HG03060 (cell line): ENCODE results near the gene MUTYH.
"Not testable (repeated sequence)": the region's sequence is repeated elsewhere in the genome, so short reads cannot be mapped to it uniquely, and the experiment has no call there.

Experiments used
- ATAC-seq: cut with Tn5 transposase; IDR thresholded peaks from one replicate; pipeline ENCODE4 v1.9.1; 2021; ENCODE audit warnings: low read depth, moderate number of reproducible peaks; ENCODE audit not compliant: unreplicated experiment

The MUTYH gene

DNA sequence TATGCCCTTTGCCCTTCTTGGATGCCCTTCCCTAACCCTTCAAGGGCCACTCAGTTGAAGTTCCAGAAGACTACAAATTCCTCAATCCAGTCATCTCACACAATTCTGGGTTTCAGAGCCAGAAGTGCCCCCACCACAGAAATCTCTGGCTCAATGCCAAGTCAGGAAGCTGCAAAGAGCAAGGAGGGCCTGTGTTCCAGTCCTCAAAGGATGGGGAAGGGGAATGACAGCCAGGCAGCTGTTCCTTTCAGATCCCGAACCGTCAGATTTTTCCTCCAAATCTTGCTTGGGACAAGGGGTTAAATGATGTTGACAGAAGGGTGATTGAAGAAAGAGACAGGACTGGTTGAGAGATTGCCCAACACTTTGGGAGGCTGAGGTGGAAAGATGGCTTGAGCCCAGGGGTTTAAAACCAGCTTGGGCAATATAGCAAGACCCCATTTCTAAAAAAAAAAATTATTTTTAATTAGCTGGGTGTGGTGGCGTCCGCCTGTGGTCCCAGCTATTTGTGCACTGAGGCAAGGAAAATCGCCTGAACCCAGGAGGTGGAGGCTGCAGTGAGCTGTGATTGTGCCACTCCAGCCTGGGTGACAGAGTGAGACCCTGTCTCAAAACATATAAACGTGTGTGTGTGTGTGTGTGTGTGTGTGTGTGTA, 14.3 kb downstream of the MUTYH start:
- ATAC-seq: no peak

DNA sequence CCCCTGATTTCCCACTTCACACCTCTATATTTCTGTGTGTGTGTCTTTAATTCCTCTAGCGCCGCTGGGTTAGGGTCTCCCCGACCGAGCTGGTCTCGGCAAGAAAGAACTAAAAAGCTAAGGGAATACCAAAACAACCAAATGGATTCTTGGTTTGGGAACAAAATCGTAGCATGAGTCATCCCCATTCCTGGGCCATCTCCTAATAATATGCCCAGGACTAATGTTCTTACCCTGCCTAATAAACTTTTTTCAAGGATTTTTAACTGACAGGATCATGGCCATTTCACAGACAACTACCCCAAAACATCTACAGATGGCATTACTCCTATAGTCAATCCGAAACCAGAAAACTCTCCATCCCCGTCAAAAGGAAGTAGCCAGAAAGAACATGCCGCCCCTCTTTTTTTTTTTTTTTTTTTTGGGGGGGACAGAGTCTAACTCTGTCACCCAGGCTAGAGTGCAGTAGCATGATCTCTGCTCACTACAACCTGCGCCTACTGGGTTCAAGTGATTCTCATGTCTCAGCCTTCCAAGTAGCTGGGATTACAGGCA, 17.7 kb downstream of the MUTYH start:
- no peak for ATAC-seq

DNA sequence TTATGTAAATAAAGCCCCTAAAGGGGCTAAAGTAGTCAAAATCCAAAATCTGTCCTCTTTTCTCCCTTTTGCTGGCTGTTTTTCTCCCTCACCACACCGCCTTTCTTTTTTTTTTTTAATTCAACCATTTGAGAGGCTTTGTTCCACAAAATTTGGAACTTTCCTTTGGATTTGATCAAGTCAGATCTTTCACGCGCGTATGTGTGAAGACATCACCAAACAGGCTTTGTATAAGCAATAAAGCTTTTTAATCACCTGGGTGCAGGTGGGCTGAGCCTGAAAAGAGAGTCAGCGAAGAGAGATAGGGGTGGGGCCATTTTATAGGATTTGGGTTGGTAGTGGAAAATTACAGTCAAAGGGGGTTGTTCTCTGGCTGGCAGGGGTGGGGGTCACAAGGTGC, 18.8 kb downstream of the MUTYH start:
- ATAC-seq: no peak

DNA sequence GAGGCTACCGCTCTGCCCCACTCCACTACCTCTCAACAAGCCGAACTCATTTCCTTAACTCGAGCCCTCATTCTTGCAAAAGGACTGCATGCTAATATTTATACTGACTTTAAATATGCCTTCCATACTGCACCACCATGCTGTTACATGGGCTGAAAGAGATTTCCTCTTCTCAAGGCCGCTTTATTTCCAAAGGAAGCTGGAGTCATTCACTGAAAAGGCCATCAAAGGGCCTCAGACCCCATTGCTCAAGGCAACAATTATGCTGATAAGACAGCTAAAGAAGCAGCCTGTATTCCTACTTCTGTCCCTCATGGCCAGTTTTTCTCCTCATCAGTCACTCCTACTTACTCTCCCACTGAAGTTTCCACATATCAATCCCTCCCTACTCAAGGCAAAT, 20.5 kb downstream of the MUTYH start:
- no peak for ATAC-seq

DNA sequence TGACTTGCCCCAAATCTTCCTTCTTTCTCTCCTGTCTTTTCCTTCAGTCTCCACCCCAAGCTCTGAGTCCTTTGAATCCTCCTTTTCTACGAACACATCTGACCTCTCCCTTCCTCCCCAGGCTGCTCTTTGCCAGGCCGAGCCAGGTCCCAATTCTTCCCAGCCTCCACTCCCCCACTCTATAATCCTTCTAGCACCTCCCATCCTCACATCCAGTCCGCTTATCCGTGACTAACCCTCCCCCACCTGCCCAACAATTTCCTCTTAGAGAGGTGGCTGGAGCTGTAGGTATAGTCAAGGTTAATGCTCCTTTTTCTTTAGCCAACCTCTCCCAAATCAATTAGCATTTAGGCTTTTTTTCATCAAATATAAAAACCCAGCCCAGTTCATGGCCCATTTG, 23.1 kb downstream of the MUTYH start:
- ATAC-seq: no peak

DNA sequence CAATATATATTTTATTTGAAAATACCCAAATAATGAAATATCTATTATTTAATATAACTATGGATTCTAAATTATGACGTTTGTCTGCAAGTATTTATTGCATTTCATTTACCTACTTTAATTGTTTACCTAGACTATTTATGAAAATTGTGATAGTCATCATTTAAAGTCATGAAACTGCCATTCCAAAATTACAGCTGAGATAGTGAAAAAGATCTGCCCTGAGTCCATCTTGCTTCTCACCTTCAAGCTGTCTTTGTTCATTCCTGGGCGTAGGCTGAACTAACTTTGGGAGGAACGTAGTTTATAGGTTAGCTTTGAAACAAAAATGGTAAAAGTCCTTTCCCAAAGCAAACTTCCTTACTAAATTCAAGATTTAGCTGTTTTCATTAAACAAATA, 26.0 kb downstream of the MUTYH start:
- no peak for ATAC-seq

DNA sequence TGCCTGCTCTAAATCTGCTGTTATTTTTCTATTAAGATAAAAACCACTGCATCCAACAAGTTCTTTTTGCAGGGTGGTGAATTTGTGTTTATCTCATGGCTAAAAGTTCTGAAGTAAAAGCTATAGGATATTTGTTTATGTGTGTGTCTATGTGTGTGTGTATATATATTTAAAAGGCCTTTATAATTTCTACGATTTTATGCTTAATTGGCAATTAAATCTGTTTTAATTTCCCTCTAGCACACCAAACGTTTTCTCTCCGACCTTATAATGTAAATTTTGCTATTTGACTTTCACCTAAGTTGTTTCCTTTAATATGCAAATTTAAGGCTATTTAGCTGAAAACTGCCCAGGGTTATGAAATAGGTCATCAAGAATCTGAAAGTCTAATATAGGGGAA, 33.3 kb downstream of the MUTYH start:
- ATAC-seq: no peak

DNA sequence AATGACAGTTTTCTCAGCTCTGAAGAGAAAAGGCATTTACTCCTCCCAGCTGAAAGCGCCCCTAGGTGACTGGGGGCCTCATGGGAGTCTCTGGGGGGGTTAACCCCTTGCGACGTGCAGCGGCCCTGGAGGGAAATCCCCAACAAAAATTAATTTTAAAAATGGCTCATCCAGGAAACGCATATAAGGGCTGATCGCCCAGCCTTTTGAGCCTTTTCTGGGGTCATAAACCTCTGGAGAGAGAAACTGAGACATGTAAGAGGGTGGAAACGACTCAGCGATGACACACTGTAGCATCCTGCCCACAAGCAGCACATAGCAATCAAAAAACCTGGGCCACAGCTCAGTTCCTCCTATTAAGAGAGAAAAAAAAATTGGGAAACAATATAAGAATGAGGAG, 33.9 kb downstream of the MUTYH start:
- no peak for ATAC-seq

DNA sequence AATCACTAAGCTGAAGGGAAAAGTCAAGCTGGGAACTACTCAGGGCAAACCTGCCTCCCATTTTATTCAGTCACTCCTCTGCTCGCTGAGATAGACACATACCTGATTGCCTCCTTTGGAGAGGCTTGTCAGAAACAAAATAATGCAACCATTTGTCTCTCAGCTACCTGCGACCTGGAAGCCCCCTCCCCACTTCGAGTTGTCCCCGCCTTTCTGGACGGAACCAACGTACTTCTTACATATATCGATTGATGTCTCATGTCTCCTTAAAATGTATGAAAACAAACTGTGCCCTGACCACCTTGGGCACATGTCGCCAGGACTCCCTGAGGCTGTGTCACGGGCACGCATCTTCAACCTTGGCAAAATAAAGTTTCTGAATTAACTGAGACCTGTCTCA, 35.0 kb downstream of the MUTYH start:
- no peak for ATAC-seq

DNA sequence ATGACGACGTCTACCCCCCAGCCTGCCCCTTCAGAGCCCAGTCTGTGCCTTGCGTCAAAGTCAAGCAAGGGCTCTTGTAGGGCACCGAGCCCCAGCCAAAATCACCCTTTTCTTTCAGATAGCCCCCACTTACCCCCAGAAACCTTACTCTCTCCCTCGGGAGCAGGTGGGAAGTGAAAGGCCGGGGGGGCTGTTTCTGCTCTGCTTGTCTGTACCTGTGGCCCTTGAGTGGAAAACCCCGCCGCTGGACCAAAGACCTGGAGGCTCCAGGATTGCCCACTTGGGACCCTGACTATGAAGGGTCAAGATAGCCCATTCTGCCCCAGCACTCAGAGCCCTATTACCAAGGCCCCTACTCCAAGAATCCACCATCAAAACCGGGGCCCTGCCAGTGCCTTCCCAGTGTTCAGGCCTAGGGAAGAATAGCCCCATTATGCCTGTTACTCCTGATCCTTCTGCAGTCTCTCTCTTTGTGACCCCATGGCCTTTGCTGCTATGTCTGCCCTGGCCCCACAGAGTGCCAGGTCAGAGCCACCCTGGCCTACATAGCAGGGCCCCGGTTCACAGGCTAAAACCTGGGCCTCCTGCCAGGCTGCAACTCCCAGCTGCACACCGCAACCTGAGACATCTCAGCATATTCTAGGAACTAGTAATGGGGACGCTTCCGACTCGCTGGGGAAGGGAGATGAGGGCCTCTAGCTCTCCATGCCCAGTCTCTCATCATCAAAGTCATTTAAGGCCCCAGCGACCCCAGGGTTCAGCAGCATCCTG, 35.7 kb downstream of the MUTYH start:
- no peak for ATAC-seq

DNA sequence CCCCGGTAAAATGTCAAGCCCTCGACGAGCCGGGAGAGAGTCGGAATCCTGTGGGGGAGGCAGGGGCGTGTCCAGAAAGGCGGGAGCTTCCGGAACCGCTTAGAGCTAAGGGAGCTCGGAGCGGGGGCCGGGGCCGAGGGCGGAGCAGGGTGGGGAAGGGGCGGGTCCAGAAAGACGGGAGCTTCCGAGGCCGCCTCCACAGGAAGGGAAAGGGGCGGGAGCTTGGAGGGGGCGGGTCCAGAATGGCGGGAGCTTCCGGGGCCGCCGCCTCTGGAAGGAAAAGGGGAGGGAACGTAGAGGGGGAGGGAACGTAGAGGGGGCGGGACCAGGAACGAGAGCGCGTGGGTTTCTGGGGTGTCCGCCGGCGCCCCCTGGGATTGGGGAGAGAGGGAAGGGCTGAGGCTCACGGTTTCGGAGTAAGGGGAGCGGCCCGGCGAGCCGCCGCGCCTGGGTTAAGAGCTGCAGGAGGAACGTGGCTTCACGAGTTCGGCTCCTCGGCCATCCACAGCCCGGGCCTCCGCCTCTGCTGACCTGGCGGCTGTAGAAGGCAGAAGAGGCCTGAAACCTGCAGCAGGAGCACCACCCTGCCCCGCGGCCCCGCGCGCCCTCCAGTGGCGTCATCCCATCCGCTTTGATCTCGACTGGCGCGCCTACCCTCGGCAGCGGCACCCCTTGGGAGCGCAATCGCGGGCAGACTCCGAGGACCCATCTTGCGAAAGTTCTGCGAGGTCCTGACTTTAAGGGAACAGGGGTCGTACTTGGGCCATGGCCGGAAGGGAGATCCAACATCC, 36.5 kb downstream of the MUTYH start:
- ATAC-seq: no peak

DNA sequence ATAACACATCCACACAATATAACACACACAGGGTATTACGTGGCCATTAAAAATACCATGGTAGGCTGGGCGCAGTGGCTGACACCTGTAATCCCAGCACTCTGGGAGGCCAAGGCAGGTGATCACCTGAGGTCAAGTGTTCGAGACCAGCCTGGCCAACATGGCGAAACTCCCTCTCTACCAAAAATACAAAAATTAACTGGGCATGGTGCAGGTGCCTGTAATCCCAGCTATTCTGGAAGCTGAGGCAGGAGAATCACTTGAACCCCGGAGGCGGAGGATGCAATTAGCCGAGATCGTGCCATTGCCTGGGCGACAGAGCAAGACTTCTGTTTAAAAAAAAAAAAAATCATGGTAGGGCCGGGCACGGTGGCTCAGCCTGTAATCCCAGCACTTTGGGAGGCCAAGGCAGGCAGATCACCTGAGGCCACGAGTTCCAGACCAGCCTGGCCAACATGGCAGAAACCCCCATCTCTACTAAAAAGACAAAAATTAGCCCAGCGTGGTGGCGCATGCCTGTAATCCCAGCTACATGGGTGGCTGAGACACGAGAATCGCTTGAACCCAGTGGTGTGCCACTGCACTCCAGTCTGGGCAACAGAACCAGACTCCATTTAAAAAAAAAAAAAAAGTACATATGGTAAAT, 37.6 kb downstream of the MUTYH start:
- no peak for ATAC-seq

DNA sequence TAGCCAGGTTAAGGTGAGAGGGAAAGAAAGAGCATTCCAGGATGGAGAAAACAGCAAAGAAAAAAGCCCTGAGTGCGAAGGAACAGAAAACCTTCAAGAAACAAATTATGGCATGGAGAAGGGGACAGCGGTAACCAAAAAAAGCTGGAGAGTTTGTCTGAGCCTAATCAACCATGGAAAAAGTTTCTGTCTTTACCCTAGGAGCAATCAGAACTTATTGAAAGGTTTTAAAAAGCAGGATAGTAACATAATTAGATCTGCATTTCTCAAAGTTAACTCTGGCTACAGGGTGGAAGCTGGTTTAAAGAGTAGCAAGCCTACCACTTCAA, 39.6 kb downstream of the MUTYH start:
- no peak for ATAC-seq

DNA sequence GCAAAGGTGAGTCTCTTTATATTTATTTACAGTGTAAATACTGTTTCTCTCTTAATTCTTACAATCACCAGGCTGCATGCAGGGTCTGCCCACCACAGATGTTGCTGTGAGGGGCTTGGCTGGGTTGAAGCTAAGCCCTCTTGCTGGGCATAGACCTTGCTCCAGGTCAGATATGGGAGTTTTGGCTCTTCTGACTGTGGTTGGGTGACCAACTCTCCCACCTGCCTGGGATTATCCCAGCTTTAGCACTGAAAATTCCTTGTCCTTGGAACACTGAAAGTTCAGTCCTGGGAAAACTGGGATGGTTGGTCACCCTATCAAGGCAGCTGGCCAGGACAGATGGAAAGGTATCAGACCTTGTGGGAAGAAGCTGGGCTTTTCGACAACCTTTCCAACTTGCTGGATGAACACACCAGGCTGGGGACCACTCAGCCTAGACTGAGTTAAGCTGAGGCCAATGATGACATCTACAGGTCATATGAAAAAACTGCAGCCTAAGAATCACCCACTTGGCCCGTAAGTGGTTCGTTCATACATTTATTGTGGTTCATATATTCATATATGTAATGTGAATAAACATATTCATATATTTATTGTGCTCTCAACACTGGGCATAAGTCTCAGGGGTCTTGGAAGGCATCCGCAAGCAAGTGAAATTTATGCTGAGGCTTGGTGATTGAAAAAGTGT, 40.1 kb downstream of the MUTYH start:
- no peak for ATAC-seq

DNA sequence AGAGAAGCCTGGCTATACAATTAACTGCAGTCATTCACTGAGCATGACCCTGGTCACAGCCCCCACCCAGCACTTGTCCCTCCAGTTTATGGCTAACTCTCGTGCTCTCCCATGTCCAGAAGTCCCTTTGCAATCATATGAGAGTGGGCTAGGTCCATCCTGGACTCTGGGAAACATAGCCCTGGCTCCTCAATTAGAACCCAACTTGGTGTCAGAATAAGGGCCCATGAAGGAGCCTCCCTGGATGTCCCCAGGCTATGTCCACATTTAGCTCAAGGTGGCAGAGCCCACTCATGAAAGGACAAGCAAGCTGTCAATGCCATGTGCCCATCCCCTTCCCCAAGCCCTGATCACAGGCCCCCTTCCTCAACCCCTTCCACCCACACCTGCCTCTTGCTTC, 40.9 kb downstream of the MUTYH start:
- ATAC-seq: no peak

DNA sequence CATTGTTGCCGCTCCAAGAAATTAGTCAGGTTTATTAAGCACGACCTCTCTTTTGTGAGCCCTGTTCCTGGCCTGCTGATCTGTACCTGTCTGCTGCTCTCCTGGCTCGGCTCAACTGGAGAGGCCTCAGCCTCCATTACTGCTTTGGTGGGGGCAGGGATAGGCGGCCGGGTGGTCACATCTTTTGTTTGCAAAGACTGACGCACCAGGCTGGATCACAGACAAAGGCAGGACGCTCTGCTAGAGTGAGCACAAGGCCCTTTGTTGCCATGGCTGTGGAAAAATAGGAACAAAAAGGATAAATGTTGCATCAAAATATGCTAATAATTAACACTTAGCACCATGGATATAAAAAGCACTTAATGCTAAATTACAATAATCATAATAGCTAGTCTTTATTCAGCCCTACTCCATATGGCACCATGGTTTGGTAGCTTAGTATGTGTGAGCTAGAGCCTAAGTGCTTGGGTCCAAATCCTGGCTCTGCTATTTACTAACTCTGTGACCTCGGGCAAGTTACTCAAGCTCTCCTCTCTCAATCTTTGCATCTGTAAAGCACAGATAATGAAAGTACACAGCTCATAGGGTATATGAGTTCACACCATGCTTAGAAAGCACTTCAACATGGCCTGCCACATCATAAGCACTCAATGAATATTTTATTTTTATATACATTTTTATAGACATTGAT, 42.4 kb downstream of the MUTYH start:
- ATAC-seq: no peak

DNA sequence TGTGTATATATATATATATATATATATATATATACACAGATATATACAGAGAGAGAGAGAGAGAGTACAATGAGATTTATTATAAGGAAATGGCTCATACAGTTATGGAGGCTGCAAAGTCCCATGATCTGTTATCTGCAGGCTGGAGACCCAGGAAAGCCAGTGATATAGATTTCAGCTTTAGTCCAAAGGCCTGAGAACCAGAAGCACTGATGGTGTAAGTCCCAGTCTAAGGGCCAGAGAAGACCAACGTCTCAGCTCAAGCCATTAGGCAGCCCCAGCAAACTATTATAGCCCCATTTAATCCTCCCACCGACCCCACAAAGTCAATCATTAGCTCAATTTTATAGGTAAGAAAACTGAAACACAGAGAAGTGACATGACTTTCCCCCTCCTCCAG, 48.5 kb downstream of the MUTYH start:
- ATAC-seq: no peak

DNA sequence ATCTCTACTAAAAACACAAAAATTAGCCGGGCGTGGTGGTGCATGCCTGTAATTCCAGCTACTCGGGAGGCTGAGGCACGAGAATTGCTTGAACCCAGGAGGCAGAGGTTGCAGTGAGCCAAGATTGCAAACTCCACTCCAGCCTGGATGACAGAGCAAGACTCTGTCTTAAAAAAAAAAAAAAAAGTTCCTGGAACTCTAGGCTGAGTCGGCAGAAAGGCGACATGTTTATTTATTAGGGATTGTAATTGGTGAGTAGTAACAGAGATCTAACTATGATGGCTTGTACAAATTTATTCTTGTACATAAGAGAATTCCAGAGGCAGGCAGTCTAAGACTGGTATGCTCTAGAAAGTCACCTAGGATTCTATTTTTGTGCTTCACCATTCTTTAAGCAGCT, 49.2 kb downstream of the MUTYH start:
- not testable (repeated sequence) for ATAC-seq

DNA sequence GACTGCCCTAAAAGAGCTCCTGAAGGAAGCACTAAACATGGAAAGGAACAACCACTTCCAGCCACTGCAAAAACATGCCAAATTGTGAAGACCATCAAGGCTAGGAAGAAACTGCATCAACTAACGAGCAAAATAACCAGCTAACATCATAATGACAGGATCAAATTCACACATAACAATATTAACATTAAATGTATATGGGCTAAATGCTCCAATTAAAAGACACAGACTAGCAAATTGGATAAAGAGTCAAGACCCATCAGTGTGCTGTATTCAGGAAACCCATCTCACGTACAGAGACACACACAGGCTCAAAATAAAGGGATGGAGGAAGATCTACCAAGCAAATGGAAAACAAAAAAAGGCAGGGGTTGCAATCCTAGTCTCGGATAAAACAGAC, 53.7 kb downstream of the MUTYH start:
- ATAC-seq: not testable (repeated sequence)

DNA sequence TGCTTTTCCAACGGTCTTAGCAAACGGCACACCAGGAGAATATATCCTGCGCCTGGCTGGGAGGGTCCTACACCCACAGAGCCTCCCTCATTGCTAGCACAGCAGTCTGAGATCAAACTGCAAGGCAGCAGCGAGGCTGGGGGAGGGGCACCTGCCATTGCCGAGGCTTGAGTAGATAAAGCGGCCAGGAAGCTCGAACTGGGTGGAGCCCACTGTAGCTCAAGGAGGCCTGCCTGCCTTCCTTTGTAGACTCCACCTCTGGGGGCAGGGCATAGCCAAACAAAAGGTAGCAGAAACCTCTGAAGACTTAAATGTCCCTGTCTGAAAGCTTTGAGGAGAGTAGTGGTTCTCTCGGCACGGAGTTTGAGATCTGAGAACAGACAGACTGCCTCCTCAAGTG, 55.4 kb downstream of the MUTYH start:
- not testable (repeated sequence) for ATAC-seq
